IPS-11a (cell line): ENCODE results near the gene HRH2.
A peak's percentile ranks its signal among the peaks of the same experiment; 100 is the strongest.
"Not testable (repeated sequence)": the region's sequence is repeated elsewhere in the genome, so short reads cannot be mapped to it uniquely, and the experiment has no call there.

Experiments used
- H3K4me3 ChIP-seq: one replicate; pipeline ENCODE4 v1.5.1; 2013; ENCODE audit warnings: low read depth, low read length, control low read depth

Gene HRH2

DNA sequence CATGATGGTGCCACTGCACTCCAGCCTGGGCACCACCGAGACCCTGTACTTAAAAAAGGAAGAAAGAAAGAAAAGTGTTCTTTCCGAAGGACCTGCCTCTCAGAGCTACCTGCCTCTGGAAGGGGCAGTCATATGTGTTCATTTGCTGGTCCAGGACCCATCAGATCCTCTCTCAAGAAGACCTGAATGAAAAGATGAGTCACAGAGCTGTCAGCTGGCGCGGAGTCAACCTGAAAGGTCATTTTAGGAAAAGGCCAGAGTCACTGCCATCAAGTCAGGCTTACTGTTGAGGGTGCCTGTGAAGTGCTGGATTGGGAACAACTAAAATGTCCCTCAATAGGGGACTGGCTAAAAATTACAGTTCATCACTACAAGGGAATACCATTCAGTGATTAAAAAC is 14.9 kb upstream of the HRH2 start:
- no peak overlapping the region for H3K4me3 ChIP-seq

DNA sequence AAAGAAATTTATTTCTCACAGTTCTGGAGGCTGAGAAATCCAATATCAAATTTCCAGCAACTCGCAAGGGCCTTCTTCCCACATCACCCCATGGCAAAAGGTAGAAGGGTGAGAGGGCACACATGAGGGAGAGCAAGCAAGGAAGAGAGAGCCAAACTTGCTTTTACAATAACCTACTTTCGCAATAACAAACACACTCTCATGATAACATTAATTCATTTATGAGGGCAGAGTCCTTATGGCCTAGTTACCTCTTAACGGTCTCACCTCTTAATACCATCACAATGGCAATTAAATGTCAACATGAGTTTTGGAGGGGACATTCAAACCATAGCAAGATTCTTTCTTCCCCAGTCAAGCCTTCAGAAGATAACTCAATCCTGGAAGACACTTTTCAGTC is 11.6 kb upstream of the HRH2 start:
- H3K4me3 ChIP-seq: no peak overlapping the region

DNA sequence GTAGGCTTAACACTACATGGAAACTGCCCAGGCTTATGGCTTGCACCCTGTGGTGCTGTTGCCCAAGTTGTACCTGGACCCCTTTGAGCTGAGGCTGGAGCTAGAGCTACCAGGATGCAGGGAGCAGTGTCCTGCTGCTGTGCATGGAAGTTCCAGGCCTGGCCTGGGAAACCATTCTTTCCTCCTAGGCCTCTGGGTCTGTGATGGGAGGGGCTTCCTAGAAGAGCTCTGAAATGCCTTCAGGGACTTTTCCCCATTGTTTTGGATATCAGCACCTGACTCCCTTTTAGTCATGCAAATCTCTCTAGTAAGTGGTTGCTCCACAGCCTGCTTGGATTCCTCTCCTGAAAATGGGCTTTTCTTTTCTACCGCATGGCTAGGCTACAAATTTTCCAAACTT is 7.9 kb upstream of the HRH2 start:
- no peak overlapping the region for H3K4me3 ChIP-seq

DNA sequence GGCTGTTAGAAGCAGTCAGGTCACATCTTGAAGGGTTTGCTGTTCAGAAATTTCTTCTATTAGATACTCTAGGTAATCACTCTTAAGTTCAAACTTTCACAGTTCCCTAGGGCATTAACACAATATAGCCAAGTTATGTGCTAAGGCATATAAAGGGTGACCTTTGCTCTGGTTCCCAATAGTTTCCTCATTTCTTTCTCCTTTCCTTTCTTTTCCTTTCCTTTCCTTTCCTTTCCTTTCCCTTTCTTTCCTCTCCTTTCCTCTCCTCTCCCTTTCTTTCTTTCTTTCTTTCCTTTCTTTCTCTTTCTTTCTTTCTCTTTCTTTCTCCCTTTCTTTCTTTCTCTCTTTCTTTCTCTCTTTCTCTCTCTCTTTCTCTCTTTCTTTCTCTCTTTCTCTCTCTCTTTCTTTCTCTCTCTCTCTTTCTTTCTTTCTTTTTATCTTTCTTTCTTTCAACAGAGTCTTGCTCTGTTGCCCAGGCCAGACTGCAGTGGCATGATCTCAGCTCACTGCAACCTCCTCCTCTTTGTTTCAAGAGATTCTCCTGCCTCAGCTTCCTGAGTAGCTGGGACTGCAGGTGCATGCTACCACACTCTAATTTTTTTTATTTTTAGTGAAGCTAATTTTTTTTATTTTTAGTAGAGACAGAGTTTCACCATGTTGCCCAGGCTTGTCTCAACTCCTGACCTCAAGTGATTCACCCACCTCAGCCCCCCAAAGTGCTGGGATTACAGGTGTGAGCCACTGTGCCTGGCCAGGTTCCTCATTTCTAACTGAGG is 7.3 kb upstream of the HRH2 start:
- H3K4me3 ChIP-seq: not testable (repeated sequence)

DNA sequence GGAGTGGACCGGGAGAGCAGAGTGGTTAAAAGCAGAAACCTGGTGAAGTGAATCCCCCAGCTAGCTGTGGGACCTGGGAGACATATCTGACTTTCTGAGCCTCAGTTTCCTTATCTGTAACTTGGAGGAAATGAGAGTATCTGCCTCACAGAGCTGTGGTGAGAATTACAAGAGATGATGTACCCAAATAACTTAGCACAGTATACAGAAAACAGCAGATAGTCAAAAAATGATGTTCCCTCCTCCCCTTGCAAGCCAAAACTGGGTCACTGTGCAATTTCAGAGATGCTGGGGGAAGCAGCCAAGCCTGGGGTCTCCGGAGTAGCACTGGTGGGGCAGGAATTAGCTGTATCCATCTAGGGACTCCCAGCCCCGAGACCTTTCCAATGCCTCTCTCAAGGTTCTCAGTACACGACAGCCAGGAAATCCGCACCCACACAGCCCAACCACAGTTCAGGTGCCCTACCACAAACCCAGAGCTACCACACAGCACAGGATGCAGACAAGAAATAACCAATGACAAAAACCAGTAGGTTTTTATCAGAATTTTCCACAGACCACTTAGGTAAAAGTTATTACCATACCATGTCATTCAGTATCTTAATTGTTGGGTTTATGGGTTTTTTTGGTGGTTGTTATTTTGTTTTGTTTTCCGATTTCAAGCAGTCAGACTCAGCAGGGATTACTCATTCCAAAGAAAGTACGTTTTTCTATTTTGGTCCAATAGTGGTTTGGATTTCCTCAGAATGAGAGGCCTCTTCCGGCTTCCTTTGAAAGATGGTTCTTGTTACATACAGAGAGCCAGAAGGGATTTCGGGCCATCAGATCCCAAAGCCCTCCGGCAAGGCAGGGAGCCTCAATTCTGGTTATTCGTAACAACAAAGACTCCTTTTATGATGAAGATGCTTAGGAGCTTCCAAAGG is 4.9 kb upstream of the HRH2 start:
- no peak overlapping the region for H3K4me3 ChIP-seq

DNA sequence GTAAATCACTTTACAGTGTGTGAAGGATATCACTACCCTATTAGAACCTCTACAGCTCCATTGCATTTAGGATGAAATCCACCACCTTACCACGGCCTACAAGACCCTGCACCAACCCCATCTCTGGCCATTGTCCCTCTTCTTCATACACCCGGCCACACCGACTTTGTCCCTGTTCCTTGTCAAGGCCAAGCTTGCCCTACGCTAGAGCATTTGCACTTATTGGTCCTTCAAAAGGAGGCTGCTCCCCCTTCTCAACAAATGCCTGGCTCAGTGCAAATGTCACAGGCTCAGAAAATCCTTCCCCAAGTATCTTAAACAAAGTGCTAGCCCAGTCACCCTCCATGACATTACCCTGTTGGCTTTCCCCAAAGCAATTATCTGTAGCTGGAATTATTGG is 4.1 kb upstream of the HRH2 start:
- no peak overlapping the region for H3K4me3 ChIP-seq

DNA sequence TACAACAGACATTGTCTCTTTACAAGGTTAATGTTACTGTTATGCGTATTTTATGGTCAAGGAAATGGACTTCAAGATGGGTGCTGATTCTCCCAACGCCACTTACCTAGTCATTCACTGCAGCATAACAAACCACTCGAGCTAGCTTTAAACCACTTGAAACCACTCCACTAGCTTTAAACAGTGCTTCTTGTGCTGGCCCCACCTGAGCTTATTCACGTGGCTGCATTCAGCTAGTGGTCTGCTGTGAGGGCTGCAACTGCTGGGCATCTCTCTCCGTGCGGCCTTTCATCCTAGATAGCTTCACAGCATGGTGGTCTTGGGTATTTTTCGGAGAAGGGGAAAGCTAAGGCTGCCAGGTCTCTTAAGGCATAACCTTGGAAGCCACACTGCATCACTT is 3.5 kb upstream of the HRH2 start:
- no peak overlapping the region for H3K4me3 ChIP-seq

DNA sequence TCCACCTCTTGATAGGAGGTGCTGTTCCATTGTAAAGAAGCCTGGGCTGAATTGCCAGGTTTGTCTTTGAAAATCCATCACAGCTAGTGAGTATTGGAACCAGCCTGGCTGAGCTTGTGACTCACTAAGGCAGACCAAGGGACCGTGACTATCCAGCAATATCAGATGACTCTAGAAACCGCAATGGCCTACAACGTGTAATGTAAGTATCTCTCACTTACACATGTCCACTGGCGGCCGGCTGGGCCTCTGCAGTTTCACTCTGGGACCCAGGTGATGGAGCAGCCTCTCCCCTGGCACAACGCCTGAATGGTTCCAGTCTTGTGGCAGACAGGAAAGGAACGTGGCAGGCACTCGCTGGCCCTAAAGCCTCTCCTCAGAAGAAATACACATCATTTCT is 3.1 kb upstream of the HRH2 start:
- H3K4me3 ChIP-seq: no peak overlapping the region

DNA sequence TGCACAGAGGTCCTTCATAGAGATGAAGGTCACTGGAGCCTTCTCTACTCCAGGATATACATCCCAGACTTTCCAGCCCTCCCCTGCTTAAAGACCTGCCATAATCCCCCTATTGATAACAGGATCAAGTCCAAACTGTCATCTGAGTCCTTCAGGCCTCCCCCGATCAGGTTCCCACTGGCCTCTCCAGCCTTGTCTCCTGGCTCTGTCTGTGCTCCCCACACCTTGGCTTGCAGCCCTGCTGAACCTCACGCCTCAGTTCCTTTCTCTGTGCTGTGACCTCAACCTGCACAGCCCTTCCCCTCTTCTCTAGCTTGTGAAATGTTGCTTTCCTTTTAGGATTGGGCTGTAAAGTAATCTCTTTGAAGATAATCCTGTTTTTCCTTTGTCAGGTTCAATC is 2.5 kb upstream of the HRH2 start:
- no peak overlapping the region for H3K4me3 ChIP-seq

DNA sequence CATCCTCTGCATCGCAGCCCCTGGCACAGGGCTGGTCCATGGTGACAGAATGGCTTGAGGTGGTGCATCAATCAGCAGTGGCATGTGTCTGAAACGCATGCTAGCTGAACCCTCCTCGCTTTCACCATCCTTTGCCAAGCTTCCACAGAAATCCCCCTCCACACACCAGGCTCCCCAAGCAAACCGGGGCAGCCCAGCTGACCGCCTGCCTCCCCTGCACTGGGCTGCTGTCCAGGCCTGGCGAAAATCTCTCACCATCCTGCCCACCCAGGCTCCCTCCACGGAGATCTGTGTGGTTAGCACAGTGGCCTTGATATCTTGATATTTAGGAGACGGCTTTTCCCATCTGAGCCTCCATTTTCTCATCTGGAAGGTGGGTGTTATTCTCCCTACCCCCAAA is 905 bp upstream of the HRH2 start:
- H3K4me3 ChIP-seq: no peak overlapping the region

DNA sequence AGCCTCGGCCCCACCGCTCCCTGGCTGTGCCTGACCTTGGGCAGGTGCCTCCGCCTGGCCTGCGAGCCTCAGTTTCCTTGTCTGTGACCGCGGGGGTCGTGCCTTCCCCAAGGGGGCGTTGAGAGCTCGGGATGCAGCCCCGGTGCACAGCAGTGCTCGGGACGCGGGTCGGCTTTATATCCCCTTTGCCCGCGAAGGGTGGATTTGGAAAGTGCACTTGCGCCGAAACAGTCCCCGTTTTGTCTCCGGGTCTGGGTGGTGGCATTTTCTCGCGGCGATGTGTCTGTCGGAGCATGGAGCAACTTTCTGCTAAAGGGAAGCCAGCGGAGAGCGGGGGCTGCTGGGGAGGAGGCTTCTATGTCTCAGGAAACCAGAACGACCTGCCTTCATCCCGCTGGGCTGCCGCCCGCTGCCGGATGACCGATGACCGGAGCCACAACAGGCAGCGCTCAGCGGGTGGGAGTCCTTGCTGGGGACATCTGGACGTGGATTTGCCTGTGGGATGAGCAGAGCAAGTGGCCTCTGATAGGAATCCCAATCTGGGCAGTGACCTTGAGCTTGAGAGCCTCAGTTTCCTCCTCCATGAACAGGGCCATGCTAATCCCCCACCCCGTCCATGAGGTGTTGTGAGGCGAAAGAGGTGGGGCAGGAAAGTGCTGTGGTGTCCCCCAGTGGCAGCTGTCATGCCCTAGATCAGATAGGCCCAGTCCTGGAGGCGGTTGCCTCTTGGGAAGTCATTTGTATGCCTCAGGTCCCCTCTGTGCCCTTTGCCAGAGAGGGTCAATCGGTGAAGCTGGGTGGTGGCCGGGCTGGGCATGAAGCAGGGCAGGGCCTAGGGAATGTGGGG is 651 bp downstream of the HRH2 start:
- peak overlapping the region; percentile 80 for H3K4me3 ChIP-seq

DNA sequence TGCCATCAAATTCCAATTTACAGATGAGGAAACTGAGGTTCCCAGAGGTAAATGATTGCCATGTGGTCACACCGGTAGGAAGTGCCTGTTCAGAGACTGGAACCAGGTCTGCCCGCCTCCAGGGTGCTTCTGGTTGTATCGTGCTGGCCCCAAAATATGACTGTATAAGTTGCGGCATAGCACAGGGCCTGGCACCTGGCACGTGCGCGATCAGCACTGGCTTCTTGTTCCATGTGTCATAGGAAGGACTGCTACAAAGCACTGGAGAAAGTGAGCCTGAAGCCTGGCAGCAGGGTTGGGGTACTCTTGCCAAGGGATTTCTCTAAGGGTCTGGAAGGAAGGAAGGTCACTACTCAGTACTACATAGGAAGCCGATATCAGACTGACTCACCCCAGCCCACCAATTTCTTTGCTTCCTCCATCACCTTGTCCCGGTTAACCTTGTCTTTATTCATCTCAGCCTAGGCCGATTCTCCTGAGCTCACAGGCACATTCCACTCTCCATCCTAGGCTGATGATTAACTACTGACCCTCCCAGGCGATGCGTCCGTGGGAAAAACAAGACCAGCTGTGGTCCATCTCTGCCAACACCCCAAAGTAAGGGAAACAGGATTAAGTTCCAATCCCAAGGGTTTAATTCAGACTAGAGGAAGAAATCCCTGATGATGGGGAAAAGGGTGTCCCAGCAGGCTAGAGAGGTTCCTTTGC is 1.8 kb downstream of the HRH2 start:
- no peak overlapping the region for H3K4me3 ChIP-seq

DNA sequence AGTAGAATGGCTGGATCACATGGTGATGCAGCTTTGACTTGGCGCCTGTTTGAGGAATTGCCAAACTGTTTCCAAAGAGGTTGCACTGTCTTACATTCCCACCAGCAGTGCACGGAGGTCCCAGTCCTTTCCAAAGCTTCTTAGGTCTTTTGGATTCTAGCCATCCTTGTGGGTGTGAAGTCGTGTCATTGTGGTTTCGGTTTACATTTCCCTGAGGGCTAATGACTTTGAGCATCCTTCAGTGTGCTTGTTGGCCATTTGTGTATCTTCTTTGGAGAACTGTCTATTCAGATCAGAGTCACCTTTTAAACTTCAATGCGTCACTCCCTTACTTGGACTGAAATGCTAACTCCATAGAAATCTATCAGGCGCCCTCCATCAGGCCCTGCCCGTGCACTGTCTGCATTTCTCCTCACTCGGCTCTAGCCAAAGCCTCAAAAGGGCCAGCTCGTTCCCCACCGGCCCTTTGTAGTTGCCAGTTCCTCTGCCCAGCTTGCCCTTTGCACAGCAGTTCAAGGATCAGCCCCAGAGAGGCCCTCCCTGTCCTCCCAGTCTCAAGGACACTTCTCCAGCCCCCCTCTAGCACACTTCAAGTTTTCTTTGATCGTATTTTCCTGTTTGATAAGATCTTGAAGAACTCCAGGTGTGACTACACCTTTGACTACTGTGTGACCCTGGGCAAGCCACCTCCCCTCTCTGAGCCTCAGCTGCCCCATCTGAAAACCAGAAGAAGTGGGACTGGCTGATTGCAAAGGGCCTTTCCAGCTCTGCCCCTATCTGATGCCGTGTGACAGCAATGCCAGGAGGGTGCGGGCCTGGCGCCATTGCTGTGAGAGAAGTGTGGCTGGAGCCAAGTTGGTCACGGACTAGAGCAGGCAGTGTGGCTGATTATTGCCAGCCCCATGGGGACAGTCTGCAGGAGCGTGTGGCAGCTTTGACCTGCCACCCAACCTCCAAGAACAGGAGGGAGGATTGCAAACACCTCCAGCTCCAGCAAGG is 5.6 kb downstream of the HRH2 start:
- H3K4me3 ChIP-seq: no peak overlapping the region

DNA sequence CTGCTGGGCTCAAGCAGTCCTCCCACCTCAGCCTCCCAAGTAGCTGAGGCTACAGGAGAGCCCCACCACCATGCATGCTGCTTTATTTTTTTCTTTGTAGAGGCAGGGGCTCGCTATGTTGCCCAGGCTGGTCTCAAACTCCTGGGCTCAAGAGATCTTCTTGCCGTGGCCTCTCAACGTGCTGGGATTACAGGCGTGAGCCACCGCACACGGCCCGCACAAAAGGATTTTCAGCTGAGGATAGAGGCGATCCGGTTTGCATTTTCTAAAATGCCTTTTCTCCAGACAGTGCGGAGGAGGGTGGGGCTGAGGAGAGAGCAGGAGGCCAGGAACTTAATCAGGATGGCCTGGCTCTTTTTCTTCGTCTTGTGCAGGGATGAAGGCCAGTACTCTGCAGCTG is 6.9 kb downstream of the HRH2 start:
- H3K4me3 ChIP-seq: no peak overlapping the region

DNA sequence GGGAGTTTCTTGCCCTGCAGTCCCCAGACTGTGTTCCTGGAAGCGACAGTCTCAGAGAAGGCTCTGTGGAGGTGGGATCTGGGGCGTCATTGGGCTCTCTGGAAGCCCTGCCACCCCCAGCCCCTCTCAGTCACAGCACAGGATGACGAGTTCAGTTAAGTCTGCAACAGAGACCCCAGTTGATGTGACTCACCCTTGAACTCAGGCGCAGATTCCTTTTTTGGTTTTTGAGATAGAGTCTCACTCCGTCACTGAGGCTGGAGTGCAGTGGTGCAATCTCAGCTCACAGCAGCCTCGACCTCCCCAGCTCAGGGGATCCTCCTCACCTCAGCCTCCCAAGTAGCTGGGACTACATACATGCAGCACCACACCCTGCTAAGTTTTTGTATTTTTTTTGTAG is 8.3 kb downstream of the HRH2 start:
- no peak overlapping the region for H3K4me3 ChIP-seq

DNA sequence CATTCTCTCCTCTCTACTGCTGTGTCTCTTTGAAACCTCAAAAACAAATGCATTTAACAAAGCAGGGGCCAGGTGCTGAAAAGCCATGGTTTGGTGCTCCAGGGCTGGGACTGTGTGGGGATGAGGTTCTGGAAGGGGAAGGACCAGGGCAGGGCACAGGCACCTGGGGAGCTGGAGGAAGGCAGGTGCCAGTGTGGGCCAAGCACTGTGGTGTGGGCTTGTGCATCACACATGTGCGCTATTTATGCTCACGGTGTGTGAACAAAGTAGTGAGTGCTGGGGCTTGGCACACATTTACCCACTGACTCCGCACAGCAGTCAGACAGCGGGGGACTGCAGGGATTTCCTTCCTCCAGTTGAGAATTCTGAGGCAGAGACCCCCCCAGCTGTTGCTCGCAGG is 10.1 kb downstream of the HRH2 start:
- H3K4me3 ChIP-seq: no peak overlapping the region

DNA sequence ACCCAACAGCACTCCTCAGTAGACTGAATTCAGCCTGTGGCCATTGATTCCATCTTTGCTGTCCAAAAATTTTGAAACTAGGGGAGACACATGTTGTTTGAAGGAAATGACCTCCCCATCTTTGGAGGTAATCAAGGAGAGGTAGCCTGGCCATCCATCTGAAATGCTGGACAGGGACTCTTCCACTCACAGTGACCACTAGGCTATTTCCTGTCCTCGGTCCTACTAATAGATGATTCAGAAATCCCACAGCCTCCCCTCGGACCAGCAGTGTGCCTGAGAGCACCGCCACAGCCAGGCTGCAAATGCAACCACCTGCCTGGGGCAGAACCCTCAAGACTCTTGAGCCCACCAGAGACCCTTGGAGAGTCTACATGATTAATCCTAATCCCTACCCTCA is 12.5 kb downstream of the HRH2 start:
- H3K4me3 ChIP-seq: no peak overlapping the region

DNA sequence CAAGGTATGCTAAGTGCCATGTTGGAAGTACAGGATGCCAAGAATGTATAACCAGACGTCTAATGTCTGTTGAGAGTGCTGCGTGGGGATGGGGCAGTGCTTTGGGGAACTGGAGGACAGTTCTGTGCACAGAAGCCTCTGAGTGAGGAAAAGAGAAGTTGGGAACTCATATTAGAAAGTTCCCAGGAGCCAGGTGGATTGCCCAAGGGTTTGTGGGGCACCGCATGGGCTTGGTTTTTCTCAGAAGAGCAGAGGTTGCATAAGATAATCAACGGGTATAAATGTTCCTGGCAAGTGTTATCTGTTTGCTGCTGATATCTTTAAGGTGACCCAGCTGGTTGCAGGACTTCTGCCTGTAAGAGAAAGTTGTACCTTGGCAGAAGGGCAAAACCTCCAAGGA is 13.1 kb downstream of the HRH2 start:
- no peak overlapping the region for H3K4me3 ChIP-seq

DNA sequence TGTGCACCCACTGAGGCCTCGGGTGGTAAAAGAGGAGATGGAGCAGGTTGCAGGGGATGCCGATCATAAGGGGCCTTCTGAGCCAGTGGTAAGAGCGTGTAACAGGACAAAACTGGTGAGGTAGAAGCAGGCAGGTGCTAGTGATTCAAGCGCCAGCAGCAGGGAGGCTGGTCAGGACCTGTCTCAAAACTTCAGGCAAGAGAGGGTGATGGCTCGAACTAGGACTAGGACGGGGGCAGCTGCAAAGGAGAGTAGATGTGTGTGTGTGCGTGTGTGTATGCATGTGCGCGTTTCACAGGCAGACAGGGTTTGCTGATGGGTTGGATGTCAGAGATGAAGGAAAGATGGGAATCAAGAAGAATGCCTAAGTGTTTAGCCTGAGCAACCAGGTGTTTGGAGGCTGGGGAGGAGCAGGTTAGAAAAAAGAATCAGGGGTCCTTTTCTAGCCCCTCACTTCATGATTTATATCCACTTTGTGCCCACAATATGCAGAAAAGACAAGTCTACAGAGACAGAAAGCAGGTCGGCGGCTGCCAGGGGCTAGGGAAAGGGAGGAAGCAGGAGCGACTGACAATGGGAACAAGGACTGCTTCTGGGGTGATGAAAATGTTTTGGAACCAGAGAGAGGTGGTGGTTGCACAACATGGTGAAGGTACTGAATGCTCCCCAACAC is 15.2 kb downstream of the HRH2 start:
- H3K4me3 ChIP-seq: no peak overlapping the region
